ENCODE data around the gene UGP2.

UGP2 gene

DNA sequence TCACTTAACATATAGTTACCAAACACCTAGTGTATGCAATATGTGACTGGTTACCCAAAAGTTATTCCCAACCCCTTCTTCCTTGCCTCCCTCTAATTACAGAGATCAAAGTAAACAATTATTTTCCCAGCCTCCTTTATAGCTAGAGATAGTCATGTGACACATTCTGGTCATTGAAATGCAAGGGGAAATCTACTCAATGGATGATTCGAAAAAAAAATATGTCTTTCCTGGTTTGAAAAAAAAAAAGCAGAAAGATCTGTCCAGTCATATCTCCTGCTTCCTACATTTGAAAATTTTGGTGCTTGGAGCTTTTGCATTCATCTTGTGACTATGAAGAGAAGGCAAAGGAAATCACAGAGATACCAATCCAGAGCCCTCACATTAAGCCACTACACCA, 27.6 kb upstream of the UGP2 start:
- H3K27ac ChIP-seq (ENCODE audit: extremely low read depth, low read depth, low read length): no peak overlapping the region
- CTCF ChIA-PET: interaction anchor here (0.6 to 1.2 kb wide), 3 partner anchors 27 to 122 kb away, joined by 3 to 4 read pairs (median 3); partner anchors contain the start of gene UGP2
- no peaks in the 10 kb centered on the region for H3K9me3 ChIP-seq (ENCODE audit: control insufficient read depth, insufficient read depth, low read depth, low read length)
- POLR2A ChIA-PET: interaction anchor here (0.7 kb wide), 1 partner anchor 49 kb away, joined by 3 read pairs; no protein-coding TSS in a partner anchor
- H3K4me3 ChIP-seq (ENCODE audit: low read depth, low read length): no peak overlapping the region
- no peaks in the 10 kb centered on the region for H3K36me3 ChIP-seq (ENCODE audit: control insufficient read depth in 2 of 2, insufficient read depth in 1 of 2, low read length in 2 of 2)
- TF ChIP-seq, protein P1, sequence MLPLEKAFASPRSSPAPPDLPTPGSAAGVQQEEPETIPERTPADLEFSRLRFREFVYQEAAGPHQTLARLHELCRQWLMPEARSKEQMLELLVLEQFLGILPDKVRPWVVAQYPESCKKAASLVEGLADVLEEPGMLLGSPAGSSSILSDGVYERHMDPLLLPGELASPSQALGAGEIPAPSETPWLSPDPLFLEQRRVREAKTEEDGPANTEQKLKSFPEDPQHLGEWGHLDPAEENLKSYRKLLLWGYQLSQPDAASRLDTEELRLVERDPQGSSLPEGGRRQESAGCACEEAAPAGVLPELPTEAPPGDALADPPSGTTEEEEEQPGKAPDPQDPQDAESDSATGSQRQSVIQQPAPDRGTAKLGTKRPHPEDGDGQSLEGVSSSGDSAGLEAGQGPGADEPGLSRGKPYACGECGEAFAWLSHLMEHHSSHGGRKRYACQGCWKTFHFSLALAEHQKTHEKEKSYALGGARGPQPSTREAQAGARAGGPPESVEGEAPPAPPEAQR (tag by site-specific recombination; IDR thresholded peaks at IDR 0.05): no peak
- TF ChIP-seq ZNF76 (tag by site-specific recombination; IDR thresholded peaks at IDR 0.05; ENCODE audit: borderline replicate concordance, low read depth) (no peak), ZNF354C (tag by site-specific recombination; IDR thresholded peaks at IDR 0.05; ENCODE audit: borderline replicate concordance, low read depth) (no peak), ZNF701 (tag by site-specific recombination; IDR thresholded peaks at IDR 0.05) (no peak), ZBTB17 (tag by site-specific recombination; IDR thresholded peaks at IDR 0.05) (no peak), ZBTB44 (tag by site-specific recombination; IDR thresholded peaks at IDR 0.05) (no peak), ZNF777 (tag by site-specific recombination; IDR thresholded peaks at IDR 0.05; ENCODE audit: borderline replicate concordance) (no peak), SCRT2 (tag by site-specific recombination; IDR thresholded peaks at IDR 0.05) (no peak), YY2 (tag by site-specific recombination; IDR thresholded peaks at IDR 0.05) (no peak)
- H3K4me1 ChIP-seq (ENCODE audit: control insufficient read depth, insufficient read depth, low read length): peaks cover 7% of the 10 kb centered on the region; the same call in 1 of the 2 replicates

DNA sequence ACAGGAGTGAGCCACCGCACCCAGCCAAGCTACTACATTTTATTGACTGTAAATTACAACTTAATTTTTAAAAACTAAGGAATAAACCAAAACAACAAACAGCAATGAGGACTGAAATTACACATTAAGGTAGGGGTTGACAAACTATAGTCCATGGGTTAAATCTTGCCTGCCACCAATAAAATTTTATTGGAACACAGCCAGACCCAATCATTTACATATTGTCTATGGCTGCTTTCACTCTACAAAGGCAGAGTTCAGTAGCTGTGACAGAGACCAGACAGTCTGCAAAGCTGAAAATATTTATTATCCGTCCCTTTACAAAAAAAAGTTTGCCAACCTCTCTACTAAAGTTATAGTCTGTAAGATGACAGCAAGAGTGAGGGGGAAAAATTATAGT, 24.3 kb upstream of the UGP2 start:
- no peak overlapping the region for H3K4me3 ChIP-seq (ENCODE audit: low read depth, low read length)
- H3K36me3 ChIP-seq (ENCODE audit: control insufficient read depth in 2 of 2, insufficient read depth in 1 of 2, low read length in 2 of 2): no peaks in the 10 kb centered on the region
- ChIA-PET POLR2A (interaction anchor here (1.0 kb wide), 1 partner anchor 24 kb away, joined by 3 read pairs; no protein-coding TSS in a partner anchor), CTCF (interaction anchor here (0.7 to 0.9 kb wide), 2 partner anchors 10 to 75 kb away, joined by 3 to 4 read pairs; no protein-coding TSS in a partner anchor)
- H3K9me3 ChIP-seq (ENCODE audit: control insufficient read depth, insufficient read depth, low read depth, low read length): no peaks in the 10 kb centered on the region
- H3K4me1 ChIP-seq (ENCODE audit: control insufficient read depth, insufficient read depth, low read length): peaks cover 7% of the 10 kb centered on the region; the same call in 1 of the 2 replicates
- TF ChIP-seq ZNF768 (tag by site-specific recombination; IDR thresholded peaks at IDR 0.05) (no peak), ZNF311 (tag by site-specific recombination; IDR thresholded peaks at IDR 0.05; ENCODE audit: borderline replicate concordance) (no peak), ZIC2 (tag by site-specific recombination; IDR thresholded peaks at IDR 0.05) (no peak)
- H3K27ac ChIP-seq (ENCODE audit: extremely low read depth, low read depth, low read length): no peak overlapping the region

DNA sequence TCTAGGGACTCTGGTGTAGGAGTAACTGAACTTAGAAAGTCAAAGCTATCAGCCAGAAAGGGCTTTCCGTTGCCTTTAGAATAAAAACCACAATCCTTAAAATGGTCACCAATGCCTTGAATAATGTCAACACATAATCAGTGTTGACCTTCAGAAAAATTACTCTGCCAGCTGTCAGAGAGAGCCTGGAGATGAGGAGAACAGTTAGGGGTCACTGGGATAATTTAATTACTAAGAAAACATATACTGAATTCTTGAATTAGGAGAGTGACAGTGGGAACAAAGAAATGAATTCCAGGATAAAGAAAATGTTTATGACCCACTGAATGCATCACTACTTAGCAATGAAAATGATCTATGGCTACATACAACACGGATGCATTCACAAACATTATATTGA, 23.4 kb upstream of the UGP2 start:
- no peak for TF ChIP-seq ZNF791 (tag by site-specific recombination; IDR thresholded peaks at IDR 0.05)
- TF ChIP-seq FEZF1 (tag by site-specific recombination; IDR thresholded peaks at IDR 0.05): 0 out of 2 replicates have a peak, but pooled peaks have one; percentile 26
- TF ChIP-seq KLF16 (tag by site-specific recombination; IDR thresholded peaks at IDR 0.05): no peak
- Histone ChIP-seq H3K4me3 (ENCODE audit: low read depth, low read length) (no peak overlapping the region), H3K27ac (ENCODE audit: extremely low read depth, low read depth, low read length) (no peak overlapping the region), H3K36me3 (ENCODE audit: control insufficient read depth in 2 of 2, insufficient read depth in 1 of 2, low read length in 2 of 2) (no peaks in the 10 kb centered on the region), H3K4me1 (ENCODE audit: control insufficient read depth, insufficient read depth, low read length) (peaks cover 7% of the 10 kb centered on the region; the same call in 1 of the 2 replicates), H3K9me3 (ENCODE audit: control insufficient read depth, insufficient read depth, low read depth, low read length) (no peaks in the 10 kb centered on the region)
- ChIA-PET POLR2A (interaction anchor here (1.6 to 3.5 kb wide), 2 partner anchors 10 to 22 kb away, joined by 8 to 14 read pairs; partner anchors contain the start of gene UGP2), CTCF (interaction anchor here (1.2 kb wide), 1 partner anchor 11 kb away, joined by 3 read pairs; no protein-coding TSS in a partner anchor)

DNA sequence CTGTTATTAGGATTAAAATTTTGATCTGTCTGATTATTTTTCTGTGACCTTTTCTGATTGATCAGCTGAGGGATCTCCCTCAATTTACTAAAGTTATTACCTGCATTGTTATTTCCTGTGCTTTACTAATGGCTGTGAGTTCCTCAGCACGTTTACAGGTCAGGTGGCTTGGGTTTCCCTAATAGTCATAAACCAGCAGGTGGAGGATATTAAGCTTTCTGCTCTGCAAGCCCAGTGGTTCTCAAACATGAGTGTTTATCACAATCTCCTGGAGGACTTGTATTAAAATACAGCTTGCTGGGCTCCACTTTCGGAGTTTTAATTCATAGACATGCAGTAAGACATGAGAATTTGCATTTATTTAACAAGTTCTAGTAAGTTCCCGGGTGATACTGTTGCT, 22.4 kb upstream of the UGP2 start:
- no peak overlapping the region for H3K4me3 ChIP-seq (ENCODE audit: low read depth, low read length)
- TF ChIP-seq ZBTB20 (tag by site-specific recombination; IDR thresholded peaks at IDR 0.05) (peak; percentile 90), ZIC2 (tag by site-specific recombination; IDR thresholded peaks at IDR 0.05) (peak; percentile 42; the same call in 1 of the 2 replicates), REST (tag by site-specific recombination; IDR thresholded peaks at IDR 0.05) (no peak)
- H3K27ac ChIP-seq (ENCODE audit: extremely low read depth, low read depth, low read length): no peak overlapping the region
- ChIA-PET POLR2A (interaction anchor here (1.6 to 3.5 kb wide), 2 partner anchors 9 to 22 kb away, joined by 8 to 14 read pairs; partner anchors contain the start of gene UGP2), CTCF (interaction anchor here (0.6 to 1.7 kb wide), 4 partner anchors 10 to 177 kb away, joined by 3 to 7 read pairs (median 4); no protein-coding TSS in a partner anchor)
- no peaks in the 10 kb centered on the region for H3K9me3 ChIP-seq (ENCODE audit: control insufficient read depth, insufficient read depth, low read depth, low read length)
- H3K4me1 ChIP-seq (ENCODE audit: control insufficient read depth, insufficient read depth, low read length): peaks cover 7% of the 10 kb centered on the region; the same call in 1 of the 2 replicates
- no peaks in the 10 kb centered on the region for H3K36me3 ChIP-seq (ENCODE audit: control insufficient read depth in 2 of 2, insufficient read depth in 1 of 2, low read length in 2 of 2)
